Activated CD4-positive, alpha-beta T cell treated with anti-CD3 and anti-CD28 coated beads for 48 hours (primary cell): ENCODE data around the gene IGSF9.

Experiments
- DNase-seq: peaks from one replicate; pipeline ENCODE4 v3.0.0-alpha.2; 2020

IGSF9 gene

DNA sequence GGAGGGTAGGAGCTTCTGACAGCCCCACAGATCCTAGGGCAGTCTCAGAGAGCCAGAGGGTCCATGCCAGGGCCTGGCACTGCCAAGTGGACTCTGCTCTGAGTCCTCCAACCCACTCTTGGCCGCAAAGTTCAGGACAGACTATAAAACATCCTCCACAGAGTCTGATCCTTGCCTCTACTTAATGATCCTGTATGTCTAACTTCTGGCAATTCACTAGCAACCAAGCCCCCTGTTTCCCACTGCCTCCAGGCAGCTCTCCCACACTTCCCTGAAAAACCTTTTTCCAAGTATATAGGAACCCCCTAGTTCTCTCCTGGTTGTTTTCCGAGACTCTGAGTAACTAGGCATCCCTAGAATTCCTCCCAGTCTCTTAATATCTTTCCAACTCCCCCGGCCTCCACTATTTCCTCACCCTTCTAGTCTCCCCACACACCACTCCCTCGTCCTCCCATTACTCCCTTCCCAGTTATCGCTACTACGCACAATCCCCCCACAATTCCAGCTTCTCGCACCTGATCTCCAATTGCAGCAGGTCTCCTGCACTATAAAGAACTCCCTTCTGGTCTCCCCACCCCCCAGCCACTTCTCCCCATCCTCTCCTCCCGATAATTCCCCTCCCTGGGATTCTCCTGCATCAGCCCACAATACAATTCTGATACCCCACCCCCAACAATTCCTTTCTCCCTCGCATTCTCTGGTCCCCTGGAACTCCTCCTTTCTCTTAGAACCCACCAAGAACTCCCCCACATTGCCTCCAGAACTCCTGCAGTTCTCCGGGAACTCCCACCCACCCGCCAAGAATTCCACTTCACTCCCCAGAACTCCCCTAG, 574 bp downstream of the IGSF9 start:
- DNase-seq = no peak

DNA sequence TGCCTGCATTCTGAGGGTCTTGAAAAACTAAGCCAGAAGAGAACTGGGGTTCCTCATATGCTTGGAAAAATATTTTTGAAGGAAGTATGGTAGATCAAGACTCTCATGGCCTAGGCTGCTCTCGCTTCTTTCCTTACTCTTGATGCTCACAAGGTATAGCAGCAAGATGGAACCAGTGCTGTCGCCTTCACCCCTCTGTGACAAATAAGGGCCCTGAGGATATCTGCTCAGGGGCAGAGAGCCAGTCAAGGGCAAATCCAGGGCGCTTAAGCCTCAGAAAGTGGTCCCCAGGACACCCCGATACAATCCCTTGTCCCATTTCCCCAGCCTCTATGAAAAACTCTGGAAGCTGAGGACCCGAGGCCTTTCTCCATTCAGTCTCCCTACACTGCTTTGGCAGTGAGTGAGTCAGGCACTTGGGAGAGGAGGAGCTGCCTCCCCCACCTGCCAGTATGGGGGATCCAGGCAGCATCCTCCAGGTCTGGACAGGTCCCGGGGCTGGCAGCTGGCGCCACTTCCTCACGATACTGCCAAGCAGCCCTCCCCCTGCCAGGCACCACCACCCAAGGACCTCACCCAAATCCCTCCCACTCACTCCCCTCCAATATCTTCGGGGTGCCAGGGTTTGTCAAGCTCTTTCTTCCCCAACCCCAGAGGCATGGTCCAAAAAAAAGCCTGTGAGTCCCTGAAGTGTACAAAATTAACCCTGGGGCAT, 1.3 kb downstream of the IGSF9 start:
- DNase-seq = no peak

DNA sequence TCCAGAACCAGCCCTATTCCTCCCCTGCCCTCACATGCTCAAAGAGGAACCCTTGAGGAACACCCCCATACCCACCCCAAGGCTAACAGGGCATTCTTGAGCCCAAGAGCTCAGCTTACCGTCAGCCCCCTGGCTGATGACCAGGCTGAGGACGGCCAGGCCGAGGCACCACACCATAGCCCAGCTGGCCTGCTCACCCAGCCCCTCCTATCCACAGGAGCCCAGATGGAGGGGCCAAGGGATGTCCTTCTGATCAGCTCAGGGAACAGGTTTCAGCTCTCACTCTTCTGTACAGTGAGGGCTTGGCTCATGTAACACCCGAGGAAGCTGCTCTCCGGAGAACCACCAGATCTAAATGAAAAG, 2.2 kb downstream of the IGSF9 start:
- DNase-seq = no peak

DNA sequence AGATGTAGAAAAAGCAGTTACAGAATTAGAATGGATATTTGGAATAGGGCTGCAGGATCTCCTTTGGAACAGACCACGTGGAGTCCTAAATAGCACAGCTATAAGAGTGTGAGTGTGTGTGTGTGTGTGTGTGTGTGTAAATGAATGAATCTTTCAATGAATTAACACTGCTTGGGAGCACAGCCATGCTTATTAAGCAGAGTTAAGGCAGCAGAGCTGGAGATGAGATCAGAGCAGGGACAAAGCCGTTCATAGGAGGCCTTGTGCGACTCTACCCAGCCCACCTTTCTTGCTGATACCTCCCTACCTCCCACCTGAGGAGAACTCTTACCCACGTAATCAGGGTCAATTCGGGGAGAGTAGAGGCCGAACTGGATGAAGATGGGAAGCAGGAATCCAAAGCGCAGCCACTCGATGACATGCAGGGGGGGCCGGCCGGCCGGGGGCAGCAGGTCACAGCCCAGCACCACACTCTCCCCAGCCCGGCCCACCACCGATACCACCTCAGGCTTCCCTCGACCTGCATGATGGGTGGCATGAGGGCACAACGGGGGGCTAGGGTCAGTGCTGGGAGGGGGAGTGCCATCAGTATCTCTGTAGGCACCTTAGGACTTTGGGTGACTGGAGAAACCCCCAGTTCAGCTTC, 2.7 kb downstream of the IGSF9 start:
- DNase-seq = no peak

DNA sequence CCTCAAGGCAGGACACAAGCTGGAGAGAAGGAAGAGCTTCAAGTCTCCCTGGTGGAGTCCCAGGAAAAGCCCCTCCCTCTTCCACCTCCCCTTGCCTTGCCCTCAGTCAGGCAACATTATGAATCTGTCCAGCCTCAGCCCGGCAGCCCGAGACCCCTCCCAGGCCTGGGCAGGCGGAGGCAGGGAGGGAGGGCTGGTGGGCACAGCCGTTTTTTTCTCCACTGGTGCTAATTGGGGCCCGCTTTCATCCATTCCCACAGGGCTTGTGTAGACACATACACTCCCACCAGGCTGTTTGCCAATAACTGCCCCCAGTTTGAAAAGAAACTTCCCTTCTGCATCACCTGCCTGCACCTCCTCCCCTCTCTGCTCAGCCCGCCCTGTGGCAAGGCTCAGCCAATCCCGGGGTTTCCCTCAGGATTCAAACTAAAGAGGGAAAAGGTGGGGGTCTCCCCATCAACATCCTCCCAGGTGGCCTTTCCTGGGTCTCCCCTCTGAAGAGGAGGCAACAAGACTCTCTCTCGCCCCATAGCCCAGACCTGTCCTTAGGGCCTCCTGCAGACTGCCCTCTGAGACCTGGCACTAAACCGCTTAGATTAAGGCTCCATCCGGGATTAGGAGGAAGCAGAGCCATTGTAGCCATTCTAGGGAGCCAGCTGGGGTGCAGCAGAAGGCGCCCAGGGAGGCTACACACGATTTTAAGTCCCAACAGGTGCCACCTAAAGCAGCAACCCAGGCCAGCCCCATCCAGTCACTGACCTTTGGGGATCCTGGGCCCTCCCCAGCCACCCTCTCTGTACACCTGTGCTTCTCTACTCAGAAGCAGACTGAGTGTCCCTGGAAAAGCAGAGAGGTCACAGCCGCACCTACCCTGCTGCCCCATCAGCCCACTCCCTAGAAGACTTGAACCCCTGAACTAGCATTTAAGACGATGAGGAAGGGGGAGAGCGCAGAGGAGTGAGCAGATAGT, 3.5 kb downstream of the IGSF9 start:
- no peak for DNase-seq

DNA sequence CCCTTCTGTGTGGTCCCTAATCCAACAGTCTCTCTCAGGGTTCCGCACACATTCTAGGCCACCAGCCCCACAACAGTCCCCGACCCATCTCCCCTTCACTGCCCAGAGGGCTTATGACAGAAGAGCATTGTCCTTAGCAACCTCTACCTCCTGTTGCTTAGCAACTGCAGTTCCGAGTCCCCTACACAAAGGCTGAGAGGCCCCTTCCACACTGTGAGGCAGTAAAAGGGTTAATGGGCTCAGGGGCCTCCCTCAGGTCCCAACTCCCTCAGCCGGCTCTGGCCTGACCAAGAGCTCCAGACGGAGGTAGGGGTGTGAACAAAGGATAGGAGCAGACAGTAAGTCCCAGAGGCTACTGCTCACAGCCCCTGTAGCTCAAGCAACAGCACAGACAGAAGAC, 4.3 kb downstream of the IGSF9 start:
- DNase-seq = no peak

DNA sequence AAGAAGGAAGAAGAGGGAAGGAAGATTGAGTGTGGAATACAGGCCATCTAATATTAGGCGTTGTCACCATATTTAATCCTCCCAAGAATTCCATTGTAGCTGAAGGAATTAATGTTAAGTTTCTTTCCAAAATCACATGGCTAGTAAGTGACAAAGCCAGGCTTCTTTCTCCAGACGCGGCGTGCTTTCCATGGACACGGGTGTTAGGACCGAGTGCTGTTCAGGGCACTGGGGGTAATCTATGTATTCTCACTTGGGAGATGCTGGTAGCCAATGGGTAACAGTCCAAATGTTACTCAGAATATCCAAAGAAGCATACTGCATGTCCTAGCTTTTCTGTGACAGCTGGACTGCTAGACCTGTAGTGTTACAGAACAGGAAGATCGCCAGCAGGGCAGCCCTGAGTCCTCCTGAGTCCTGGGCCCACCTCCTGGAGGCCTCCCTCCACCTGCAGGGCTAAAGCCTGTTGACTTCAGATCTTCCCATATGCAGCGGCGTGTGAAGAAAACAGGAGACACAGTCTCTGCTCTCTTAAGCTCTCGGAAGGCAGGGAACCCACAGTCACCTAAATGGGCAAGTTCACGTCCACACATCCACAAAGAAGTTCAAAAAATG, 5.3 kb downstream of the IGSF9 start:
- DNase-seq = no peak

DNA sequence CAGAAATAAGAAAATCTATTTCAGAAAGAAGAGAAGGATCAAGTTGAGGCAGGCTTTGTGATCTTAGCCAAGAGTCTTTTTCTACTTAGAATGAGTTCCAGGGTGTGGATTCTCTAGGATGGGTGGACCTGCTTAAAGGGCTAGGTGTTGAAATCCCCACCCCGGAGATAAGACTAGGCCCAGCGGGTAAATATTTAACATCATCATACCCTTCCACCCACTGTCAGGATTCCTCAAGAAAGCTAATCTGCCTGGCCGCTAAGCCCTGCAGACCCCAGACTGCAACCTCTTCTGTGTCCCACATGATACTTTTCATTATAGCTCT, 5.8 kb downstream of the IGSF9 start:
- DNase-seq = no peak

DNA sequence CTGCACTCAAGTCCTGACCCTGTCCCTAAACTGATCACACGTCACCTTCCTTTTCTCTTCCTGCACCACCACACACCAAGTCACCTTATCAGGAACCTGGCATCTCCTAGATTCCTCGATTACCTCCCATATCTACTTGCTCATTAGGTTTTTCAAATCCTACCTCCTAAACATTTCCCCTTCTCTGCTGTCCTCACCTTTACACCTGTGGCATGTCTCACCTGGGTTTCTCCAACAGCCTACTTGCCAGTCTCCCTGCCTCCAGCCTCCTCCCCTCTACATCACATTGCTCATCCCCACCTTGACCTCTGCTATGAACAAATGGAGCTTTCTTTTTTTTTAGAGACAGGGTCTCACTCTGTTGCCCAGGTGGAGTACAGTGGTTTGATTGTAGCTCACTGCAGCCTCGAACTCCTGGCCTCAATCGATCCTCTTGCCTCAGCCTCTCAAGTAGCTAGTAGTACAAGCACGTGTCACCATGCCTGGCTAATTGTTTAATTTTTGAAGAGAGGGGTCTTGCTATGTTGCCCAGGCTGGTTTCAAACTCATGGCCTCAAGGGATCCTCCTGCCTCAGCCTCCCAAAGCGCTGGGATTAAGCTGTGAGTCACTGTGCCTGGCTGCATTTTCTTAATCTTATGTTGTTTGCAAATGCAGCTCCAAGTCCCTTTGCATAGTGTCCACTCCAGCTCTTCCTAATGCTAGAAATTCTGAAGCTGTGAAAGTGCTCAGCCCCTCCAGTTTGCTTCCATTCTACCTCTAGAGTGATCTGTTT, 6.3 kb downstream of the IGSF9 start:
- no peak for DNase-seq

DNA sequence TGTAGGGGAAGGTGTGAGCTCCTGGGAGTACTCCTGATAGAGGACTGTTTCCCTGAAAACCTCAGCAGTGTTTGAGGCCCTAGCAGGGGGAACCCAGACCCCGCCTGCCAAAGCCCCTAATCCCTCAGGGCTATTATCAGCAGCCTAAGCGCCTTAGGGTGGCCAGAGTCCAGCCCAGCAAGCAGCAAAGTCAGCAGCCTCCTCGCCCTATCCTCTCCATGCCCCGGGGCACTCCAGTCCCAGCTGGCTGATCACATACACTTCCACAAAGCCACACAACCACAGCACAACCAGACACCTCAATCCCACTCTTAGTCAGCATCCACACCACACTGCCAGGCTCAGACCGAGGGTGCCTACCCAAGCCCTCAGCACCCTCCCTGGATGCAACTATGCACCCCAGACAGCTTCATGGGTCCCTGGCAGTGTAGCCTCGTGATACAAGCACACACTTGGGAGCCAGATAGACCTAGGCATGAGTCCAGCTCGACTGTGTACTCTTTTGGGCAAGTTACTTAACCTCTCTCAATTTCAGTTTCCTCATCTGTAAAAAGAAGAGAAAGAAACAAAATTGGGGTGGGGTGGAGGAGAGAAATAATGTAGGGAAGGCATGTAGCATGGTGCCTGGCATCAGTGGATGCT, 7.1 kb downstream of the IGSF9 start:
- no peak for DNase-seq

DNA sequence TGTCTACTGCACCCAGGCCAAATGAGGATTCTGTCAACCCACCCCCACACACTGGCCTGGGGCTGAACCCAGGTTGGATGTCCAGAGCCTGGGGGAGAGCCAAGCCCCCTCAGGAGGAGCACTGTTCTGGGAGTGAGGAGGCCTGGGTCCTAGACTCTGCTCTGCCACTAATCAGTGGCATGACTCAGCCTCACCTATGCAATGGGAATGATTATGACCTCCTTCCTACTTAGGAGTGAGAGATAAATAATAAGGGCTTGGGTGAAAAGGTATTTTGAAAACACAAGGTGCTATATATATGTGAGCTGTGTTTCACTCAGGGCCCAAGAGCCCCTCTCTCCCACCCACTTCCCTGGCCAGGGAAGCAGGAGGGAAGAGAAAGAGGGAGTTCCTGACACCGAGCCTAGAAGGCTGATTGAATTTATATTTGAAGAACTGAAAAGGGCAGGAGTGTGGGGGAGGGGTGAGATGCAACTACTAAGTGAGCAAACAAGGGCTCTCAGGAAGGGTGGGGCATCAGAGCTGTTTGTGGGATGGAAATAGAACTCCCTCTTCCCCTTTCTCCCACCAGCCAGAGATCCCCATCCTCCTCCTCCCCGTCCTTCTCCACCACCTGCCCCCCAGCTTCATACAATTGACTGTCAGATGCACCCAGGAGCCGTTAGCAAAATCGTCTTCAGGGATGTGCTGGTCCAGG, 8.2 kb downstream of the IGSF9 start:
- no peak for DNase-seq

DNA sequence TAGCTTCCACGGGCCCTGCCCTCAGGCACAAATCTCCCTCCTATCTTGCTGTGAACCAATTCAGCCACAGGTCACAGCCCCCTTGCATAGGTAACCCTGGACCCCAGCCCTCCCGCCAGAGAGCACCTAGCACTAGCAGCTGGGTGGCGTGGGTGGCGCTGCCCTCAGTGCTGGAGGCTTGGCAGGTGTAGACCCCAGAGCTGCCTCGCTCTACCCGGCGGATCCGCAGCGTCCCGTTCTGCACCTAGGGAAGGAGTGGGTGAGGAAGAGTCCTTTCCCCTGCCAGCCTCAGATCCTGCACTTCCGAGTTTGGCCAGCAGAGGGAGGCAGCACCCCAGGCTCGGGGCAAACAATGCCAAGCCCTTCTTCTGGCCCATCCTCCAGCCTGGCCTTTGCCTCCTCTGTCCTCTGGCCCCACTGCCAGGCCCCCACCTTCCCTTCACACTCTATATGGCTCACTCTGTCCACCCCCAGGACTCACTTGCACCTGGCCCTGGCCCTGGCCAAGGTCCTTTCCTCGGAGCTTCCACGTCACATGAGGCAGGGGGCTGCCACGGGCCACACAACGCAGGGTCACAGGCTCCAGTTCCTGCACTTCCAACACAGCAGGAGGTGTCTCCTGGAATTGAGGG, 9.0 kb downstream of the IGSF9 start:
- peak; percentile 90 for DNase-seq

DNA sequence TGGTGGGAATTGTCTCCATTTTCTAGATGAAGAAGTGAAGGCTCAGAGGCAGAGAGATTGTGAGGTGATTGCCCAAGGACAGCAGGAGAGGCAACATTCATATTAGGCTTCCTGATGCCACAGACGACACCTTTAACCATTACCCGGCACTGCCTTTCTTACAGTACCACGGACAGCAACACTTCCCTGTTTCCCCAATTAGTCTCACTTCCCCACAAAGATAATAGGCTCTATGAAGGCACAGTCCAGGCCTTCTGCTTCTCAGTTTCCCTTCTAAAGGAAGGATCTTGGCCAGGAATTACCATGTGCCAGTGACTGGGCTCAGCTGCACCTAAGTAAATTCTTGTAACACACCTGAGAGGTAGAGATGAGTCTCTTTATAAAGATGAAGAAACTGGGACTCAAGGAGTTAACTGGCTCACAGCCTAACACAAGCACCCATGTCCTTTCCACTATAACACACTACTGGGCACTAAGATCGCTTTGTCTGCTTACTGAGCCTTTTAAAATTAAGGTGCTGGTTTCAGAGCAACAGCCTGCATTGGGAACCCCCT, 9.6 kb downstream of the IGSF9 start:
- no peak for DNase-seq

DNA sequence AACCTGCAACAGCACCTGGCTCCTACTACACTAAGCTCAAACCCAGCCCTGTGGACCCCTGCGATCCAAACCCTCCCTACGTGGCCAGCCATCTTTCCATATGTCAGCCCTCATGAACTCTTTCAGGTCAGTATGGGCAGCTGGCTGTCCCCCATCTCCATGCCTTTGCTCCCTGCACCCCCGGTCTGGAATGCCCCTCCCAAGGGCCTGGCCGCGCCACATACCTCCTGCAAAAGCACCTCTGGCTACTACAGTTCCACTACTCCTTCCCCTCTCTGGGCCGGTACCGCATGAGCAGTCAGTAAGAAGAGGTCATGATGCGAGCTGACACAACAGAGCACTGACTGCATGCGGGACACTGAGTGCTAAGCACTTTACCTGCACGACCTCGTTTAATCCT, 10.1 kb downstream of the IGSF9 start:
- no peak for DNase-seq

DNA sequence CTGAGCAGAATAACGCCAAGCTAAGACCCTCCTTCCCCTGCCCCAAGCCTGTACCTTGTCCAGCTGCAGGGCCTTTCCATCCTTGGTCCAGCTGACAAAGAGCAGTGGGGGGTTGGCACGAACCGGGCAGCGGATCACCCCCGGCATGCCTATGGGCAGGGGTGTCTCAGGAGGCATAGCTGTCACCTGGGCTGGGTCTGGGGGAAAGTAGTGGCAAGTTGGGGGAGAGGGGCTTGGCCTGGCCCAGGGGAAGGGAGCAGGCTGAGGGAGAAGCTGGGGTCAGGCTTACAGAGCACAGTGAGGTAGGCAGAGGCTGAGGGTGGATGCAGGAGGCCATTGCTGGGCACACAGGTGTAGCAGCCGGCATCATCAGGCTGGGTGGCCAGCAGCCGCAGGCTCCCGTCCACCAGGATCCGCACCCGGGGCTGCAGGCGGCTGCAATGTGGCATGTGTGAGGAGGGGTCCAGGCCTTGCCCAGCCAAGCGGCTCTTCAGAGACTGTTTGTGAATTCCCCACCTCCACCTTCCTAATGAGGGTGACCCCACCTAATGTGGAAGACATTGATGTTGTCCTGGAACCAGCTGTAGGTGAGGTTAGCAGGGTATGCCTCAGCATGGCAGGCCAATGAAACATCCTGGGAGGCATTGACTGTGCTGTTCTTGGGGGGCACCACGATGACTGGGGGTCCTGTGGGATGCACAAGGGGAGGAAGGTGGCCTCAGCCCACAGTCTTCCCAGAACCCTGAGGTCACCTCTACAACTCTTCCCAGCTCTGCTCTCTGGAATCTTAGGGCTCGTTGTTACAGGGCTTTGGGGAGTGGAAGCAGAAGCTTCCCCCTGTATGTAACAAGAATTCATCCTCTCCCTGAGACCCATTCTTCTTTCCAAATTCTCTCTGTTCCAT, 11.0 kb downstream of the IGSF9 start:
- no peak for DNase-seq

DNA sequence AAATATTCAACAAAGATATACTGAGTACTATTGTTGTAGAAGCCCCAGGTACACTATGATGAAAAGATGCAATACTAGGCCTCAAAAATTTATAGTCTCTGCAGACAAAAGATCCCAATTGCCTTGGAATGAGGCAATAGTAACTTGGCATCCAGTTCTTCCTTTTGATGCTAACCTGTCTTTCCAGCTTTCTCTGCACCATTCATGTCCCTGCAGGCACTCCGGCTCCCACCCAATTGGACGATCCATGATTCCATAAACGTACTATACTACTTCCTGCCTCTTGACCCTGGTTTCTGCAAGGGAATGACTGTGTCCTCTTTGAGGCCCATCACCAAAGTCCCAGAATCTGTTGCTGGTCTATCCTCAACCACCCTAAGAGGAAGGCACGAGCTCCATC, 12.1 kb downstream of the IGSF9 start:
- no peak for DNase-seq

DNA sequence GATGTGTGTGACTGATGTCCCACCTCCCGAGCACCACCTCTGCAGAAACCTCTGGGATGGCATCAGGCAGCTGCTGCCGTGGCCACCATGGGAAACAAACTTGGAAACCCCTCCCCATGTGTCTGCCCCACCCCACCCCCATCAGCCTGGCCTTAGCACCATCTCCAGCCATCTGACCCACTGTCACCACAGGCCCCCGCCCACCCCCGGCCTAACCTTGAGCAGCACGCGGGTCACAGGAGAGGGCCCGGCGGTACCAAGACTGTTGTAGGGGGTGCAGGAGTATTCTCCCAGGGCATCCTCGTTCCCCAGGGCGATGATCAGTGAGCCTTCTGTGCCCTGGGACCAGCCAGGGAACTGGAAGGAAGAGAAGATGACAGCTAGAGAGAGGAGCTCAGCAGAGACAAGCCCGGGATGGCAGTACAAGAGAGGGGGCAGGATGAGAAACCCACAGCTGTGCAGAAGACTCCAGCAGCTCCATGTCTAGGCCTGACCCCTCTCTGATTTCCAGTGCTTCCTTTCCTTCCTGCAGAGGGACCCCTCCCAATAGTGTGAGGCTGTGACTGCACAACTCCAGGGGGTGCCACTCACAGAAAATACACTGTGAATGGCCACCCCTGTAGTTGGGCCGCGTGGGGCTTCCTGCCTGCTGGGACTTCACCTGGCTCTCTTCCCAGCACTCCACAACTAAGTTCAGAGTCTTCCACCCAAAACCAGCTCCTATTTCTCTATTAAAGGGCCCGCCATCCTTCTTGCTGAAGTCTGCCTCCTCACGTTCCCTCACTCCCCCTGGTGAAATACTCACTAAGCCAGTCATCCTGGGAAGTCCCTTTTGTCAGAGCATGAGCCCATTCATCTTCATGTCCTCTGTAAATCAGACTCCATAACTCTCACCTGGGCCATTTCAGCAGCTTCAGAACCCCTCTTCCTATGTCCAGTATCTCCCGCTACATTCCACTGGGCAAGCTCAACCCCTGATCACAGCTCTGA, 12.8 kb downstream of the IGSF9 start:
- DNase-seq = no peak
